ENCODE measurements around the gene NHLRC3.
"Not testable (repeated sequence)": the region's sequence is repeated elsewhere in the genome, so short reads cannot be mapped to it uniquely, and the experiment has no call there.

NHLRC3 gene

DNA sequence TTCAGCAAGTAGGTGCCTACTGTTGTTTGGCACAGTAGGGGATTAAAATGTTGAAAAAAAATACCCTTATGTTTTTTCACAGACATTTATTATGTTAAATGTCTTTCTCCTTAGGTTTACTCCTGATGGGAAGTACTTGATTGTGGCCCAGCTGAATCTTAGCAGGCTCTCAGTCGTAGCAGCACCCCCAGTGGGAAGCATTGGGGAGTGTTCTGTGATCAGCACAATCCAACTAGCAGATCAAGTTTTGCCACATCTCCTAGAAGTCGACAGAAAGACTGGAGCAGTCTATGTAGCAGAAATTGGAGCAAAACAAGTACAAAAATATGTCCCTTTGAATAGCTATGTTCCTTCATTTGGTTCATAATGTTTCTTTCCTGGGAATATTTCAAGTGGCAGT is 9.3 kb downstream of the NHLRC3 start:
- DNase-seq = no peak

GRCh38 chr13:39048806-39049205 is 10.6 kb downstream of the NHLRC3 start:
- DNase-seq = no peak

DNA sequence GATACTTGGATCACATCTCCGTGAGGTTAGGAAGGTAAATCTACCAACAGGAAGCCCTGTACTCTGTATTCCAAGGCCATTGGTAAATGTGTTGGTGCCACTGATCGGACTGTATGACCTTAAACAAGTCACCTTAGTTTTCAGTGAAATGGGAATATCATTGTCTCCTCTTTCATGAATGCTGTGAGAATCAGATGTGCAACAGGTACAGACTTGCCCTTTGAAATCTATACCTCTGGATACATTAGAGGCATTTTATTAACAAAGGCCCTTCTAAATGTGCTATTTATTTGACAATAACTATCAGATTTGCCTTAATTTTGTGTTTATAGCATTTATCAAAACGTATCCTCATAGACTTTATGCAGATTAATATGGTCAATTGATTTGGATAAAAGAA is 11.0 kb downstream of the NHLRC3 start:
- DNase-seq = no peak

DNA sequence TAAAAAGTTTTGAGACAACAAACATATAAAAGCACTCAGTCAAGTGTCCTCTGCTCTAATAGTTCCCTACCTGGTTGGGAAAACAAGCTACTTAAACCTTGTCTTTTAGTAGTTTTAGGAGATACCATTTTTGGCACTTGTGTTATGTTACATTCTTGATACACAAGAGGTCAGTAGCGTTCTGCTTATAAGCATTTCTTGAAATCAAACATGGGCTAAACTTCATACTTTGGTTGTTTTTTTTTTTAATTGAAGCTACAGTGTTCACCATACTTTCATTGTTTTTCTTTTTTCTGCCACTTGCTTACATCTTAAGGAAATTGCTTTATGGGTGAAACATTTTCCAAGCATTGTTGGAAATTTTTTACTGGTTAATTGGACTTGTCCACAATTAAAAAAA is 12.9 kb downstream of the NHLRC3 start:
- no peak for DNase-seq

DNA sequence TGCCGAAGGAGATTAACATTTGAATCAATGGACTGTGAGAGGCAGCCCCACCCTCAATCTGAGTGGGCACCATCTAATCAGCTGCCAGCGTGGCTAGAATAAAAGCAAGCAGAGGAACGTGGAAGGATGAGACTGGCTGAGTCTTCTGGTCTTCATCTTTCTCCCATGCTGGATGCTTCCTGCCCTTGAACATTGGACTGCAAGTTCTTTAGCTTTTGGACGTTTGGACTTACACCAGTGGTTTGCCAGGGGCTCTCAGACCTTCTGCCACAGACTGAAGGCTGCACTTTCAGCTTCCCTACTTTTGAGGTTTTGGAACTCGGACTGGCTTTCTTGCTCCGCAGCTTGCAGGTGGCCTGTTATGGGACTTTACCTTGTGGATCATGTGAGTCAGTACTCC is 14.7 kb downstream of the NHLRC3 start:
- no peak for DNase-seq

DNA sequence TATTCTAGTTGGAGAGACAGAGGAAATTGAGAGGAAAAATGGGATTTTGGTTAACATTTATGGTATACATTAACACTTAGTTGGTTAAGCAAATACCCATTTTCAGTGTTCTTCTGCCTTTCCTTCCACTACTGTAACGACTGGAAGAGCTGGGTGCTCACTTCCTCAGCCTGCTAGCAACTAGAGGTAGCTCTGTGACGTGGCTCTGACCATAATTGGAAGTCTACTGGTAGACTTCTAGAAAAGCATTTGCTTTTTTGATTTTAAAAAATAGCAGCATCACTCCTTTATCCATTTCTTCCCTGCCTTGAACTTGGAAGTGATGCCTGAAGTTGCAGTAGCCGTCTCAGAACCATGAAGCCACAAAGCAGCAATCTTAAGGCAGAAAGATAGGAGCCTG is 15.9 kb downstream of the NHLRC3 start:
- no peak for DNase-seq

DNA sequence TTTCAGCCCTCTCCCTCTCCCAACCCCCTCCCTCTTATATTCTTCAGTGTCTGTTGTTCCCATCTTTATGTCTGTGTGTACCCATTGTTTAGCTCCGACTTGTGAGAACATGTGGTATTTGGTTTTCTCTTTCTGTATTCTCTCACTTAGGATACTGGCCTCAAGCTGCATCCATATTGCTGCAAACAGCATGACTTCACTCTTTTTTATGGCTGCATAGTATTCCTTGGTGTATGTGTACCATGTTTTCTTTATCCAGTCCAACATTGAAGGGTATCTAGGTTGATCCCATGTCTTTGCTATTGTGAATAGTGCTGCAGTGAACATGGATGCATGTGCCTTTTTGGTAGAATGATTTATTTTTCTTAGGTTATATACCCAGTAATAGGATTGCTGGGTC is 17.8 kb downstream of the NHLRC3 start:
- no peak for DNase-seq

GRCh38 chr13:39058040-39058439 is 19.8 kb downstream of the NHLRC3 start:
- DNase-seq = no peak

- DNase-seq = no peak
These were observed 23.7 kb downstream of the NHLRC3 start for GRCh38 chr13:39062004-39062403.

DNA sequence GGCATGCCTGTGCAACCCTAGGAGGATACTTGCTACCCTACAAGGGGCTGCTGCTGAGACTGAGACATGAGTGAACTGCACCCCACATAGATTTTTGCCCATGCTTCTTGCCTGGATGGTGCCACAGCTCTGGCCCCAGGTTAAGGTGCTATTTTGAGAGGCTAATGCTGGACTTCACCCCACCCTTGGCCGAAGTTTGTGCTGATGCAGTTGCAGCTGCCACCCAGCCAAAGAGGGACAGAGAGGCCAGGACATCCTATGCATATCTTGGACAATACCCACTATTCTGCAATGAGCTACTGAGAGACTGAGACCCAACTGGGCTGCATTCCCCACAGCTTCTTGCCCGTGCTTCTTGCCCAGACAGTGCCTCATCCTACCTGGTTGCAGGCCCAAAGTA is 34.6 kb downstream of the NHLRC3 start:
- no peak for DNase-seq

DNA sequence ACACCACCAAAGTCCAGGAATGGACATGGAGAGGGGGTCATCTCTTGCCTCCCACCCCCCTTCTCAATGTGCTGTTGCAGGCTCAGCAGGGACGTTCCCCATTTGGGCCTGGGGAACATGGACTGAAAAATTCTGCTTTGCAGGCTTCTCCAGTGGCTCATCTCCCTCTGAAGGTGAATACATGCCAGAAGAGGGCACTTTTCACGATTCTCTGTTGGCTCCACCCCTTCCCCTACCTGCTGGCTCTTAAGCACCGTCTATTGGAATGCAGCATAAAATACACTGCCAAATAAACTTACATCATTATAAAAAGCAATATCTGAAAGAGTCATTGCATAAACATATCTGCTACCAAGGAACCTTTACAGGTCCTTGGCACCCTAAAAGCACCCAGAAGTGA is 35.7 kb downstream of the NHLRC3 start:
- DNase-seq = no peak

DNA sequence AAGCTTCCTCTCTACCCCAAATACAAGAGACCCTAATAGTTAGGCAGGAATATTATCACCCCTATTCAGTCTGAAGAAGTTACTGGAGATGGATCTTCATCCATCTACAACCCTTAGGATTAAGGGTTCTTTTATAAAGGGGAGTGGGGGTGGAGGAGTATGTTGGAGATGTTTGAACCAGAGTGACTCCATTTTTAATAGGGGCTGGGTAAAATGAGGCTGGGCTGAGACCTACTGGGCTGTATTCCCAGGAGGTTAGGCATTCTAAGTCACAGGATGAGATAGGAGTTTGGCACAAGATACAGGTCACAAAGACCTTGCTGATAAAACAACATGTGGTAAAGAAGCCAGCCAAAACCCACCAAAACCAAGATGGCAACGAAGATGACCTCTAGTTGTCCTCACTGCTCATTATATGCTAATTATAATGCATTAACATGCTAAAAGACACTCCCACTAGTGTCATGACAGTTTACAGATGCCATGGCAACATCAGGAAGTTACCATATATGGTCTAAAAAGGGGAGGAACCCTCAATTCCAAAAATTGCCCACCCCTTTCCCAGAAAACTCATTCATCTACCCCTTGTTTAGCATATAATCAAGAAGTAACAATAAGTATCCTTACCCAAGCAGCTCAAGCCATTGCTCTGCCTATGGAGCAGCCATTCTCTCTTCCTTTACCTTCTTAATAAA is 48.1 kb downstream of the NHLRC3 start:
- not testable (repeated sequence) for DNase-seq

- no peak for DNase-seq
These were observed 53.3 kb downstream of the NHLRC3 start for GRCh38 chr13:39091586-39091985.

- no peak for DNase-seq
These were observed 57.2 kb downstream of the NHLRC3 start for GRCh38 chr13:39095500-39095899.

DNA sequence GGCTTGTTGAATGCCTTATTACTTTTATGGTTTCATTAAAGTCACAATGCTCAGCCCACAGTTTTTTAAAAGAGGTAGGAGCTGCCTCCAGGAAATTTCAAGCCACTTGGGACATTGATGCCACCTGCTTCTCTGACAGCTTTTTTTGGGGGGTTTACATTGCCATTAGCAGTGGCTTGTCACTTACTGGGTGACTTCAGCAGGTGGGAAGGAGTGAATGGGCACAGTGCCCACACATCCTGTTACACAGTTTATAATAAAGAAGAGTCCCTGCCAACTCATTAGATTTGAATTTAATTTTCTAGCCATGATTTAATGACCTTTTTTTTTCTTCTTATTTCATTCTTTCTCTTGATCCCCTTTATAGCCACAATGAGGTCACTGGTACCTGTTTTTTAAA is 61.0 kb downstream of the NHLRC3 start:
- DNase-seq = no peak
